DMS 273 treated with DMSO at 0.1 percent for 48 hours (cell line): ENCODE measurements around the gene PNCK.

Experiments used
- DNase-seq: peaks from one replicate; lab custom pipeline; 2025; lab: John Stamatoyannopoulos, UW

Gene PNCK

GRCh38 chrX:153626863-153627674 lies 46.5 kb downstream of the PNCK start:
- DNase-seq, result no peak

- no peak for DNase-seq
Measured at GRCh38 chrX:153626025-153626633, 47.5 kb downstream of the PNCK start.

GRCh38 chrX:153625271-153626024 lies 48.2 kb downstream of the PNCK start:
- no peak for DNase-seq

GRCh38 chrX:153624196-153625091 lies 49.2 kb downstream of the PNCK start:
- DNase-seq, result no peak

- DNase-seq, result no peak
Measured at GRCh38 chrX:153623310-153624029, 50.1 kb downstream of the PNCK start.

GRCh38 chrX:153622661-153623309 lies 50.8 kb downstream of the PNCK start:
- DNase-seq, result no peak

GRCh38 chrX:153621949-153622598 lies 51.5 kb downstream of the PNCK start:
- DNase-seq, result no peak

- DNase-seq, result no peak
Measured at GRCh38 chrX:153620576-153620975, 53.0 kb downstream of the PNCK start.
